H9 (cell line): ENCODE measurements around the gene C2CD2. TPM values are rescaled to one million over a fixed set of nuclear protein-coding genes. Genes with fewer than 3 reads are reported as not detected.

Experiments
- DNase-seq: peaks from one replicate; pipeline ENCODE4 v3.0.0-alpha.2; 2017
- H2AFZ ChIP-seq: one replicate; pipeline ENCODE4 v1.6.1; 2013; ENCODE audit warnings: mild to moderate bottlenecking, low read length, control low read depth, moderate library complexity
- H2AK5ac ChIP-seq: 2 replicates; pipeline ENCODE4 v1.6.1; 2013; ENCODE audit warnings: low read length, control low read depth, mixed read lengths; ENCODE audit not compliant: insufficient read length
- H2BK120ac ChIP-seq: one replicate; pipeline ENCODE4 v1.6.1; 2013; ENCODE audit warnings: low read depth, mild to moderate bottlenecking, low read length, control low read depth, inconsistent platforms; ENCODE audit not compliant: poor library complexity, severe bottlenecking
- H2BK12ac ChIP-seq: 2 replicates; pipeline ENCODE4 v1.6.1; 2013; ENCODE audit warnings: low read length, control low read depth, mixed read lengths, low read depth; ENCODE audit not compliant: insufficient read length
- H2BK15ac ChIP-seq: 2 replicates; pipeline ENCODE4 v1.6.1; 2013; ENCODE audit warnings: low read depth, low read length, control low read depth
- H2BK20ac ChIP-seq: one replicate; pipeline ENCODE4 v1.6.1; 2013; ENCODE audit warnings: low read depth, mild to moderate bottlenecking, low read length, control low read depth, inconsistent platforms; ENCODE audit not compliant: poor library complexity, severe bottlenecking
- H2BK5ac ChIP-seq: 2 replicates; pipeline ENCODE4 v1.6.1; 2013; ENCODE audit warnings: low read length, control low read depth, mixed read lengths; ENCODE audit not compliant: insufficient read length
- H3K14ac ChIP-seq: 2 replicates; pipeline ENCODE4 v1.6.1; 2013; ENCODE audit warnings: low read length, control low read depth; ENCODE audit not compliant: insufficient read depth
- H3K18ac ChIP-seq: 2 replicates; pipeline ENCODE4 v1.6.1; 2013; ENCODE audit warnings: low read depth, mild to moderate bottlenecking, mixed read lengths, low read length, control low read depth; ENCODE audit not compliant: insufficient read length
- H3K23ac ChIP-seq: 2 replicates; pipeline ENCODE4 v1.6.1; 2013; ENCODE audit warnings: low read length, control low read depth, mixed read lengths, low read depth; ENCODE audit not compliant: insufficient read length
- H3K23me2 ChIP-seq: 2 replicates; pipeline ENCODE4 v1.6.1; 2013; ENCODE audit warnings: low read depth, mild to moderate bottlenecking, mixed read lengths, low read length, control low read depth; ENCODE audit not compliant: insufficient read length, poor library complexity, severe bottlenecking
- H3K27ac ChIP-seq: 2 replicates; pipeline ENCODE4 v1.5.1; 2013; ENCODE audit warnings: low read length, control low read depth, mixed read lengths, low read depth; ENCODE audit not compliant: insufficient read length
- H3K27me3 ChIP-seq: 2 replicates; pipeline ENCODE4 v1.6.1; 2013; ENCODE audit warnings: low read length, control low read depth, inconsistent platforms; ENCODE audit not compliant: insufficient read depth
- H3K4ac ChIP-seq: 2 replicates; pipeline ENCODE4 v1.6.1; 2013; ENCODE audit warnings: low read depth, mild to moderate bottlenecking, control low read depth, inconsistent platforms, low read length, moderate library complexity
- H3K4me1 ChIP-seq: 2 replicates; pipeline ENCODE4 v1.6.1; 2013; ENCODE audit warnings: low read length, control low read depth, inconsistent platforms; ENCODE audit not compliant: insufficient read depth
- H3K4me2 ChIP-seq: 2 replicates; pipeline ENCODE4 v1.6.1; 2013; ENCODE audit warnings: low read length, control low read depth, mixed read lengths; ENCODE audit not compliant: insufficient read length, insufficient read depth
- H3K56ac ChIP-seq: 2 replicates; pipeline ENCODE4 v1.6.1; 2013; ENCODE audit warnings: low read depth, mild to moderate bottlenecking, mixed read lengths, low read length, control low read depth; ENCODE audit not compliant: insufficient read length
- H3K79me1 ChIP-seq: 2 replicates; pipeline ENCODE4 v1.6.1; 2013; ENCODE audit warnings: low read depth, mild to moderate bottlenecking, moderate library complexity, low read length, control low read depth, inconsistent platforms; ENCODE audit not compliant: insufficient read depth, poor library complexity, severe bottlenecking
- H3K79me2 ChIP-seq: 2 replicates; pipeline ENCODE4 v1.6.1; 2013; ENCODE audit warnings: low read length, control low read depth, inconsistent platforms; ENCODE audit not compliant: insufficient read depth
- H3K9ac ChIP-seq: 2 replicates; pipeline ENCODE4 v1.6.1; 2013; ENCODE audit warnings: low read length, control low read depth, mixed read lengths; ENCODE audit not compliant: insufficient read length; ENCODE audit errors: extremely low read depth
- H3K9me3 ChIP-seq: one replicate; pipeline ENCODE4 v1.6.1; 2013; ENCODE audit warnings: low read depth, low read length, inconsistent platforms; ENCODE audit not compliant: control insufficient read depth
- H3T11ph ChIP-seq: one replicate; pipeline ENCODE4 v1.6.1; 2013; ENCODE audit warnings: mild to moderate bottlenecking, low read length, control low read depth, inconsistent platforms
- H4K20me1 ChIP-seq: one replicate; pipeline ENCODE4 v1.6.1; 2013; ENCODE audit not compliant: control insufficient read depth, insufficient read length, insufficient read depth
- H4K5ac ChIP-seq: 2 replicates; pipeline ENCODE4 v1.6.1; 2013; ENCODE audit warnings: low read depth, mild to moderate bottlenecking, mixed read lengths, low read length, control low read depth; ENCODE audit not compliant: insufficient read length
- H4K8ac ChIP-seq: replicated peaks from 2 replicates; pipeline ENCODE4 v1.6.1; 2013; ENCODE audit warnings: low read length, control low read depth, mixed read lengths, low read depth; ENCODE audit not compliant: insufficient read length
- H4K91ac ChIP-seq: 2 replicates; pipeline ENCODE4 v1.6.1; 2013; ENCODE audit warnings: low read depth, mild to moderate bottlenecking, moderate library complexity, mixed read lengths, low read length, control low read depth; ENCODE audit not compliant: insufficient read length
- H3K27ac Mint-ChIP-seq, 3 experiments: 2 replicates in 2 of 3; 3 replicates in 1 of 3; pipeline ENCODE4 v1.8.0; 2020 to 2021; ENCODE audit warnings: mixed read lengths in 3 of 3, mild to moderate bottlenecking in 1 of 3, moderate library complexity in 1 of 3
- H3K27me3 Mint-ChIP-seq: 2 replicates; pipeline ENCODE4 v1.8.0; 2021; ENCODE audit warnings: low read depth, mild to moderate bottlenecking, moderate library complexity, mixed read lengths
- H3K36me3 Mint-ChIP-seq, 3 experiments: 2 replicates in 2 of 3; 3 replicates in 1 of 3; pipeline ENCODE4 v1.8.0; 2020 to 2021; ENCODE audit warnings: low read depth in 3 of 3, mixed read lengths in 3 of 3; ENCODE audit not compliant: insufficient read depth in 1 of 3
- H3K4me1 Mint-ChIP-seq, 2 experiments: 2 replicates each; pipeline ENCODE4 v1.8.0; 2020; ENCODE audit warnings: mixed read lengths in 2 of 2
- H3K4me3 Mint-ChIP-seq, 2 experiments: 2 replicates in 1 of 2; 3 replicates in 1 of 2; pipeline ENCODE4 v1.8.0; 2020 to 2021; ENCODE audit warnings: mild to moderate bottlenecking in 2 of 2, mixed read lengths in 2 of 2, moderate library complexity in 1 of 2
- H3K9me3 Mint-ChIP-seq, 2 experiments: 2 replicates in 1 of 2; 3 replicates in 1 of 2; pipeline ENCODE4 v1.8.0; 2020; ENCODE audit warnings: mild to moderate bottlenecking in 2 of 2, mixed read lengths in 2 of 2, moderate library complexity in 1 of 2
- CTCF ChIP-seq: fragments of 200-600 bp; sonication (generic); conservative IDR thresholded peaks from 3 replicates; pipeline ENCODE4 v1.8.0; 2021; ENCODE audit warnings: antibody characterized with exemption, mild to moderate bottlenecking
- WGBS: extraction: QIAGEN DNeasy Blood & Tissue Kit; methylation state at CpG from one replicate; pipeline ENCODE4 v1.1.7; 2013; ENCODE audit warnings: missing lambda C conversion rate, low lambda C conversion rate, mixed read lengths; ENCODE audit not compliant: insufficient read length; ENCODE audit errors: extremely low coverage; 5-methylcytosine and 5-hydroxymethylcytosine counted together
- total RNA-seq: library from RNA; stranded (reverse); gene quantifications from 2 replicates; pipeline ENCODE4 v1.2.1, GENCODE V29; 2021

C2CD2 gene
- total RNA-seq, 1 experiment from 2014 or later = 14.6 TPM

DNA sequence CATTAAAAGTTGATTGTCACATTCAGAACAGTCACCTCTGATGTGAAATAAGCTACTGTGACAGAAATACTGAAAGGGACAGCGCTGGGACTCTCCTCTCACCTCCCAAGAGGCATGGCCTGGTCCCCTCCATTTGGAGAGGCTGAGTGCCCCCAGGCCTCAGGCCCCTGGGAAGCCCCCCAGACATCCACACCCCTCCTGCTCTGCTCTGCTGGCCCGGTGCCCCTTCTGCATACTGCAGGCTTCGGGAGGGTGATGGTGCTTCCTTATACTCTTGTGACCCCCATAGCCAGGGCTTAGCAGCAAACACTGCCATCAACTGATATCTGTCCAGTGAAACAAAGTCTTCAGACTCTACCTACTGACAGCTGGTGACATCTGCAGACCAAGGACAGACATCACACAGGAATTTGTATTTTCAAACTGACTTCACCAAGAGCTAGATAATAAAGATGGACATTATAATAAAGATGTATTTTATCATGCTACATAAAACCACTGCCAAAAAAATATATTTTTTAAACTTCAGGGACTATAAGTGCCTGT lies 36.9 kb downstream of the C2CD2 start:
- no peak overlapping the region for H3K18ac ChIP-seq
- no peak overlapping the region for H2BK120ac ChIP-seq
- no peak overlapping the region for H2BK12ac ChIP-seq
- no peak overlapping the region for H4K5ac ChIP-seq
- no peak overlapping the region for H2BK20ac ChIP-seq
- H3K36me3 Mint-ChIP-seq = peaks cover 6 to 31% (median 22%) of the 10 kb centered on the region in 3 experiments; a peak in 5 of 7 replicates
- no peak overlapping the region for H2BK15ac ChIP-seq
- no peak overlapping the region for H2AFZ ChIP-seq
- no peak overlapping the region for H2BK5ac ChIP-seq
- no peaks in the 10 kb centered on the region for H3K79me1 ChIP-seq
- H3K4me1 ChIP-seq = no peaks in the 10 kb centered on the region
- H3K56ac ChIP-seq = no peak overlapping the region
- no peaks in the 10 kb centered on the region for H3K79me2 ChIP-seq
- H3K9me3 ChIP-seq = no peaks in the 10 kb centered on the region
- no peak overlapping the region for H3K4me2 ChIP-seq
- no peaks in the 10 kb centered on the region; a peak in 1 of 5 replicates for H3K9me3 Mint-ChIP-seq
- H3K23ac ChIP-seq = no peak overlapping the region
- H4K91ac ChIP-seq = no peak overlapping the region
- DNase-seq = no peak
- H3K27ac Mint-ChIP-seq = no peak overlapping the region
- H3K4me3 Mint-ChIP-seq = no peak overlapping the region
- no peak overlapping the region for H3K9ac ChIP-seq
- no peaks in the 10 kb centered on the region for H4K20me1 ChIP-seq
- H2AK5ac ChIP-seq = no peak overlapping the region
- no peak overlapping the region for H3K27ac ChIP-seq
- no peaks in the 10 kb centered on the region for H3K27me3 Mint-ChIP-seq
- H3K27me3 ChIP-seq = no peaks in the 10 kb centered on the region
- no CpG with 5 or more reads among the region's 3 CpGs for WGBS
- no peak overlapping the region for H3K14ac ChIP-seq
- H3K4ac ChIP-seq = no peak overlapping the region
- no peaks in the 10 kb centered on the region for H3K4me1 Mint-ChIP-seq
- no peak overlapping the region for H4K8ac ChIP-seq
- no peaks in the 10 kb centered on the region for H3K23me2 ChIP-seq
- no peak overlapping the region for H3T11ph ChIP-seq
- TF ChIP-seq CTCF = no peak
